H1 (cell line): ENCODE measurements around the gene ZSCAN21. TPM values are rescaled to one million over a fixed set of nuclear protein-coding genes. Genes with fewer than 3 reads are reported as not detected.
"Not testable (repeated sequence)": the region's sequence is repeated elsewhere in the genome, so short reads cannot be mapped to it uniquely, and the experiment has no call there.

ENCODE experiments used
- CTCF ChIA-PET: fragments of 300-600 bp; sonication (Branson Sonifier 250); formaldehyde crosslinking; loops from one replicate; lab custom pipeline; 2021; ENCODE audit not compliant: partially characterized antibody; lab: Charles Lee
- POLR2A ChIA-PET: fragments of 300-600 bp; sonication (Branson Sonifier 250); formaldehyde crosslinking; loops from one replicate; lab custom pipeline; 2021; ENCODE audit warnings: inconsistent platforms; ENCODE audit not compliant: partially characterized antibody; lab: Charles Lee
- DNase-seq, 2 experiments: peaks; one replicate each; pipeline versions ENCODE4 v3.0.0 to v3.0.0-alpha.2; 2010 to 2022; ENCODE audit warnings: low spot score in 2 of 2, low read depth in 1 of 2, mixed read lengths in 1 of 2
- FAIRE-seq: peaks from 2 replicates; lab custom pipeline; 2011; peaks lifted over from hg19 to GRCh38; lab: Jason Lieb, UNC
- H2AFZ ChIP-seq: 2 replicates; pipeline ENCODE4 v1.8.1; 2012; ENCODE audit warnings: low read length, inconsistent platforms
- H2AK5ac ChIP-seq: 2 replicates; pipeline ENCODE4 v1.6.1; 2013; ENCODE audit warnings: low read depth, low read length
- H2BK120ac ChIP-seq: replicated peaks from 2 replicates; pipeline ENCODE3; 2013; ENCODE audit warnings: low read depth, low read length, inconsistent platforms
- H2BK12ac ChIP-seq: 2 replicates; pipeline ENCODE4 v1.6.1; 2013; ENCODE audit warnings: low read depth, low read length
- H2BK15ac ChIP-seq: 2 replicates; pipeline ENCODE4 v1.6.1; 2013; ENCODE audit warnings: low read length
- H2BK20ac ChIP-seq: 2 replicates; pipeline ENCODE4 v1.6.1; 2013; ENCODE audit warnings: low read length
- H2BK5ac ChIP-seq: 2 replicates; pipeline ENCODE4 v1.6.1; 2013; ENCODE audit warnings: low read depth, low read length
- H3K14ac ChIP-seq: 2 replicates; pipeline ENCODE4 v1.6.1; 2013; ENCODE audit warnings: inconsistent platforms; ENCODE audit not compliant: insufficient read length
- H3K18ac ChIP-seq: 2 replicates; pipeline ENCODE4 v1.6.1; 2013; ENCODE audit warnings: low read length; ENCODE audit errors: extremely low read depth
- H3K23ac ChIP-seq: 2 replicates; pipeline ENCODE4 v1.6.1; 2013; ENCODE audit warnings: inconsistent platforms; ENCODE audit not compliant: insufficient read length
- H3K23me2 ChIP-seq: 2 replicates; pipeline ENCODE4 v1.6.1; 2013; ENCODE audit warnings: low read depth, low read length
- H3K27ac ChIP-seq: 2 replicates; pipeline ENCODE4 v1.6.1; 2011; ENCODE audit warnings: low read depth, low read length, inconsistent platforms
- H3K27me3 ChIP-seq, 4 experiments: replicated peaks in 1 of 4; 1 replicate in 1 of 4; 2 replicates in 3 of 4; pipeline versions ENCODE4 v1.6.1 to v1.8.1; 2011 to 2013; ENCODE audit warnings: low read length in 3 of 4, mild to moderate bottlenecking in 3 of 4, inconsistent platforms in 2 of 4, mixed read lengths in 2 of 4, moderate library complexity in 1 of 4; ENCODE audit not compliant: control insufficient read depth in 3 of 4, insufficient read depth in 3 of 4; ENCODE audit errors: extremely low read depth in 1 of 4
- H3K36me3 ChIP-seq, 4 experiments: 2 replicates each; pipeline versions ENCODE4 v1.6.1 to v1.8.1; 2011 to 2013; ENCODE audit warnings: mild to moderate bottlenecking in 4 of 4, low read length in 3 of 4, moderate library complexity in 2 of 4, control low read depth in 1 of 4, inconsistent platforms in 1 of 4; ENCODE audit not compliant: insufficient read depth in 4 of 4, control insufficient read depth in 2 of 4
- H3K4ac ChIP-seq: replicated peaks from 2 replicates; pipeline ENCODE3; 2013; ENCODE audit warnings: low read length, low read depth, mixed read lengths, inconsistent platforms; ENCODE audit not compliant: insufficient read length
- H3K4me1 ChIP-seq, 4 experiments: replicated peaks in 1 of 4; 1 replicate in 1 of 4; 2 replicates in 3 of 4; pipeline versions ENCODE4 v1.6.1 to v1.8.1; 2011 to 2013; ENCODE audit warnings: low read length in 3 of 4, inconsistent platforms in 2 of 4, mixed read lengths in 1 of 4; ENCODE audit not compliant: insufficient read depth in 4 of 4, control insufficient read depth in 3 of 4
- H3K4me2 ChIP-seq, 2 experiments: 2 replicates each; pipeline versions ENCODE4 v1.6.1 to v1.8.1; 2011 to 2013; ENCODE audit warnings: low read depth in 2 of 2, low read length in 2 of 2, control low read depth in 1 of 2, inconsistent platforms in 1 of 2, mild to moderate bottlenecking in 1 of 2; ENCODE audit not compliant: insufficient read depth in 1 of 2
- H3K4me3 ChIP-seq, 4 experiments: fragments of 200-600, 300-600 bp in 1 of 4; sonication (generic), shearing (Covaris generic), sonication (Bioruptor Twin) in 1 of 4; 2 replicates each; pipeline versions ENCODE4 v1.5.1 to v1.8.1; 2011 to 2016; ENCODE audit warnings: low read length in 4 of 4, low read depth in 3 of 4, control low read depth in 2 of 4, inconsistent platforms in 2 of 4, mild to moderate bottlenecking in 2 of 4, mixed read lengths in 1 of 4, moderate library complexity in 1 of 4; ENCODE audit not compliant: insufficient read depth in 2 of 4; ENCODE audit errors: extremely low read depth in 1 of 4
- H3K56ac ChIP-seq: replicated peaks from 2 replicates; pipeline ENCODE3; 2013; ENCODE audit warnings: low read depth, mild to moderate bottlenecking, mixed read lengths, low read length, inconsistent platforms; ENCODE audit not compliant: insufficient read length
- H3K79me1 ChIP-seq: 2 replicates; pipeline ENCODE4 v1.6.1; 2013; ENCODE audit warnings: low read depth, low read length, control low read depth
- H3K79me2 ChIP-seq, 2 experiments: 2 replicates each; pipeline versions ENCODE4 v1.6.1 to v1.8.1; 2012 to 2013; ENCODE audit warnings: low read length in 2 of 2, mild to moderate bottlenecking in 2 of 2, inconsistent platforms in 1 of 2; ENCODE audit not compliant: insufficient read depth in 2 of 2, control insufficient read depth in 1 of 2
- H3K9ac ChIP-seq, 4 experiments: replicated peaks in 1 of 4; 1 replicate in 1 of 4; 2 replicates in 3 of 4; pipeline versions ENCODE4 v1.6.1 to v1.8.1; 2011 to 2013; ENCODE audit warnings: low read depth in 3 of 4, low read length in 3 of 4, control low read depth in 2 of 4, mild to moderate bottlenecking in 2 of 4, moderate library complexity in 2 of 4, inconsistent platforms in 1 of 4; ENCODE audit errors: extremely low read depth in 1 of 4
- H3K9me3 ChIP-seq, 2 experiments: 2 replicates each; pipeline versions ENCODE4 v1.6.1 to v1.8.1; 2012 to 2013; ENCODE audit warnings: mild to moderate bottlenecking in 2 of 2, moderate library complexity in 2 of 2, control low read depth in 1 of 2, inconsistent platforms in 1 of 2, low read depth in 1 of 2, low read length in 1 of 2, mixed read lengths in 1 of 2; ENCODE audit not compliant: insufficient read depth in 2 of 2
- H4K20me1 ChIP-seq, 2 experiments: replicated peaks in 1 of 2; 2 replicates each; pipeline versions ENCODE3 to v1.8.1; 2011 to 2013; ENCODE audit warnings: inconsistent platforms in 2 of 2, low read length in 2 of 2, mild to moderate bottlenecking in 1 of 2; ENCODE audit not compliant: insufficient read depth in 2 of 2, control insufficient read depth in 1 of 2
- H4K5ac ChIP-seq: 2 replicates; pipeline ENCODE4 v1.6.1; 2013; ENCODE audit warnings: low read length, low read depth, mixed read lengths, inconsistent platforms; ENCODE audit not compliant: insufficient read length
- H4K8ac ChIP-seq: 2 replicates; pipeline ENCODE4 v1.8.0; 2013; ENCODE audit warnings: mild to moderate bottlenecking, moderate library complexity, low read length, inconsistent platforms; ENCODE audit not compliant: insufficient read depth; ENCODE audit errors: extremely low read depth
- H4K91ac ChIP-seq: replicated peaks from 2 replicates; pipeline ENCODE3; 2013; ENCODE audit warnings: low read length, mixed read lengths, inconsistent platforms; ENCODE audit not compliant: insufficient read length
- BCL11A ChIP-seq, 2 experiments: IDR thresholded peaks; one replicate each; pipeline ENCODE4 v1.6.1; 2011; ENCODE audit warnings: low read depth in 2 of 2, low read length in 2 of 2, mild to moderate bottlenecking in 2 of 2
- CHD1 ChIP-seq: IDR thresholded peaks from 2 replicates; pipeline ENCODE4 v1.6.1; 2012; ENCODE audit warnings: low read depth, low read length, improper control_type of control experiment
- CTBP2 ChIP-seq: IDR thresholded peaks from 2 replicates; pipeline ENCODE4 v1.7.0; 2011; ENCODE audit warnings: borderline replicate concordance, mild to moderate bottlenecking, moderate library complexity, mixed read lengths, low read length; ENCODE audit not compliant: insufficient read depth, insufficient read length
- POLR2AphosphoS5 ChIP-seq: IDR thresholded peaks from 2 replicates; pipeline ENCODE4 v1.6.1; 2011; ENCODE audit warnings: low read depth, low read length
- SIN3A ChIP-seq, 2 experiments: IDR thresholded peaks in 1 of 2; conservative IDR thresholded peaks in 1 of 2; 2 replicates each; pipeline ENCODE4 v1.6.1; 2011 to 2012; ENCODE audit warnings: low read length in 2 of 2, improper control_type of control experiment in 1 of 2, low read depth in 1 of 2, mild to moderate bottlenecking in 1 of 2
- WGBS, 2 experiments: shearing (Covaris generic) in 1 of 2; methylation state at CpG; one replicate each; pipeline versions ENCODE4 v1.1.6 to v1.1.7; 2013 to 2015; ENCODE audit warnings: low lambda C conversion rate in 2 of 2, mixed read lengths in 2 of 2, inconsistent platforms in 1 of 2, low coverage in 1 of 2, missing lambda C conversion rate in 1 of 2; ENCODE audit not compliant: insufficient replicate concordance in 2 of 2, insufficient coverage in 1 of 2, insufficient read length in 1 of 2; ENCODE audit errors: extremely low coverage in 1 of 2, missing lambda C conversion rate in 1 of 2; 5-methylcytosine and 5-hydroxymethylcytosine counted together
- polyA plus RNA-seq, 7 experiments: library from polyadenylated mRNA; depleted of rRNA in 3 of 7; stranded (reverse) in 5 of 7; unstranded in 2 of 7; fragments of >200 nt in 5 of 7; fragments of 200-250 nt in 2 of 7; gene quantifications; 1 replicate in 5 of 7; 2 replicates in 1 of 7; 4 replicates in 1 of 7; pipeline versions ENCODE4 v1.2.1 to v1.2.3, GENCODE V29; 2011 to 2013; ENCODE audit warnings: missing spikeins in 2 of 7, mixed read lengths in 2 of 7
- total RNA-seq: library from RNA; stranded (reverse); fragmentation: NEBNext Ultra II Directional; extraction: Animal tissue kit (Norgen Biotek cat#: 25700); gene quantifications from 2 replicates; pipeline ENCODE4 v1.2.1, GENCODE V29; 2021

The ZSCAN21 gene
- total and polyA plus RNA-seq, 2 of the 8 experiments (the other 6 are each of a cell fraction or from before 2014, with no cell fraction given), result 15.4 to 26.1 TPM

GRCh38 chr7:100008525-100008924 lies 41.0 kb upstream of the ZSCAN21 start (continued):
- TF ChIP-seq SIN3A (conservative IDR thresholded peaks at IDR 0.05 in 1 of 2, IDR thresholded peaks at IDR 0.05 in 1 of 2; ENCODE audit: low read depth in 1 of 2, low read length in 2 of 2) (no peak), POLR2AphosphoS5 (no peak), BCL11A (IDR thresholded peaks at IDR 0.05; ENCODE audit: low read depth in 2 of 2, low read length in 2 of 2) (no peak), CHD1 (no peak), CTBP2 (no peak)

- H3K27me3 ChIP-seq, H3K23ac ChIP-seq, H3K23me2 ChIP-seq, H3K18ac ChIP-seq, H3K36me3 ChIP-seq, H3K4me2 ChIP-seq, FAIRE-seq, H2AFZ ChIP-seq, H3K56ac ChIP-seq, H3K4ac ChIP-seq, H4K91ac ChIP-seq, H2BK20ac ChIP-seq, H4K20me1 ChIP-seq, H3K27ac ChIP-seq, H4K5ac ChIP-seq, H3K79me1 ChIP-seq, H3K9ac ChIP-seq, DNase-seq, H2BK12ac ChIP-seq, H3K4me1 ChIP-seq, H2AK5ac ChIP-seq, H3K4me3 ChIP-seq, H3K79me2 ChIP-seq, H3K9me3 ChIP-seq, H2BK120ac ChIP-seq, H2BK5ac ChIP-seq, H3K14ac ChIP-seq: not testable (repeated sequence)
- CTCF ChIA-PET, result interaction anchor here (0.5 to 9.7 kb wide), 2 partner anchors 16 to 1051 kb away, joined by 4 to 99 read pairs; no protein-coding TSS in a partner anchor
- POLR2A ChIA-PET, result interaction anchor here (0.5 kb wide), 1 partner anchor 37 kb away, joined by 3 read pairs; no protein-coding TSS in a partner anchor
- Histone ChIP-seq H4K8ac (peak overlapping the region; percentile 77), H2BK15ac (0 out of 2 replicates have a peak overlapping the region, but pooled peaks have one; percentile 16)
- 85% methylated on average over 8 of the region's 8 CpGs; no CpG with 5 or more reads in 1 of the 2 experiments for WGBS, 2 experiments
These were observed 39.6 kb upstream of the ZSCAN21 start for GRCh38 chr7:100009952-100010351.
